Caco-2 (cell line): Measurements from ENCODE around the gene NGLY1. TPM values are rescaled to one million over a fixed set of nuclear protein-coding genes. Genes with fewer than 3 reads are reported as not detected.

Source experiments
- BruUV-seq: library from RNA; stranded (reverse); fragments of 400-500 nt; replicated peaks from 2 replicates; lab custom pipeline; 2021; lab: Mats Ljungman, UMichigan
- CTCF ChIA-PET: fragments of 300-600 bp; sonication (Branson Sonifier 250); formaldehyde crosslinking; loops from one replicate; lab custom pipeline; 2022; ENCODE audit warnings: antibody characterized with exemption; lab: Charles Lee
- POLR2A ChIA-PET: fragments of 300-600 bp; sonication (Branson Sonifier 250); formaldehyde crosslinking; loops from one replicate; lab custom pipeline; 2022; ENCODE audit warnings: antibody characterized with exemption; lab: Charles Lee
- DNase-seq, 2 experiments: peaks; one replicate each; pipeline versions ENCODE4 v3.0.0 to v3.0.0-alpha.2; 2020 to 2022
- H3K27me3 ChIP-seq: replicated peaks from 2 replicates; pipeline ENCODE4 v1.6.0; 2011; ENCODE audit warnings: low read length; ENCODE audit not compliant: control insufficient read depth, insufficient read depth
- H3K36me3 ChIP-seq: 2 replicates; pipeline ENCODE4 v1.5.1; 2011; ENCODE audit warnings: low read length; ENCODE audit not compliant: control insufficient read depth, insufficient read depth
- H3K4me1 ChIP-seq: fragments of 250-450 bp; sonication (Bioruptor Pico); 2 replicates; pipeline ENCODE4 v1.5.1; 2020; ENCODE audit warnings: mild to moderate bottlenecking
- H3K4me3 ChIP-seq: 2 replicates; pipeline ENCODE4 v1.5.1; 2011; ENCODE audit warnings: low read depth, mild to moderate bottlenecking, control low read depth, low read length
- H3K9me3 ChIP-seq: fragments of 250-450 bp; sonication (Bioruptor Pico); 2 replicates; pipeline ENCODE4 v1.5.1; 2020; ENCODE audit warnings: mild to moderate bottlenecking, moderate library complexity
- H3K27ac Mint-ChIP-seq: one replicate; pipeline ENCODE4 v1.8.0; 2022; ENCODE audit warnings: mixed read lengths; ENCODE audit not compliant: unreplicated experiment
- H3K27me3 Mint-ChIP-seq: one replicate; pipeline ENCODE4 v1.8.0; 2022; ENCODE audit warnings: mixed read lengths; ENCODE audit not compliant: insufficient read depth, unreplicated experiment
- H3K36me3 Mint-ChIP-seq: one replicate; pipeline ENCODE4 v1.8.0; 2022; ENCODE audit warnings: mild to moderate bottlenecking, mixed read lengths; ENCODE audit not compliant: insufficient read depth, unreplicated experiment
- H3K4me1 Mint-ChIP-seq: one replicate; pipeline ENCODE4 v1.8.0; 2022; ENCODE audit warnings: low read depth, mixed read lengths; ENCODE audit not compliant: unreplicated experiment
- H3K4me3 Mint-ChIP-seq: one replicate; pipeline ENCODE4 v1.8.0; 2022; ENCODE audit warnings: mild to moderate bottlenecking, moderate library complexity, mixed read lengths; ENCODE audit not compliant: unreplicated experiment
- H3K9me3 Mint-ChIP-seq: one replicate; pipeline ENCODE4 v1.8.0; 2022; ENCODE audit warnings: mixed read lengths; ENCODE audit not compliant: unreplicated experiment
- CTCF ChIP-seq, 2 experiments: fragments of 200-600 bp in 1 of 2; IDR thresholded peaks; 1 replicate in 1 of 2; 2 replicates in 1 of 2; pipeline versions ENCODE4 v1.5.1 to v1.8.0; 2011 to 2022; ENCODE audit warnings: antibody characterized with exemption in 1 of 2, control low read depth in 1 of 2, inconsistent platforms in 1 of 2, low read depth in 1 of 2, low read length in 1 of 2, mild to moderate bottlenecking in 1 of 2, moderate library complexity in 1 of 2; ENCODE audit not compliant: insufficient read depth in 1 of 2, severe bottlenecking in 1 of 2, unreplicated experiment in 1 of 2
- intact Hi-C: fragments of 100-400 bp; cut with micrococcal nuclease; formaldehyde crosslinking; loops from one replicate; pipeline ENCODE4 v1.10.0; 2022; ENCODE audit not compliant: unreplicated experiment
- total RNA-seq: library from RNA; stranded (reverse); gene quantifications from 2 replicates; pipeline ENCODE4 v1.2.3, GENCODE V29; 2022

The NGLY1 gene
- total RNA-seq, 1 experiment from 2014 or later = 27.1 TPM

GRCh38 chr3:25692341-25692740 lies 90.9 kb downstream of the NGLY1 start:
- Histone ChIP-seq H3K4me1 (no peaks in the 10 kb centered on the region), H3K4me3 (no peak overlapping the region), H3K36me3 (no peaks in the 10 kb centered on the region), H3K27me3 (no peaks in the 10 kb centered on the region; the same call in 1 of the 2 replicates), H3K9me3 (no peaks in the 10 kb centered on the region)
- no peak for DNase-seq
- no TSS peak for BruUV-seq
- Mint-ChIP-seq H3K27ac (no peak overlapping the region), H3K9me3 (no peaks in the 10 kb centered on the region), H3K4me1 (no peaks in the 10 kb centered on the region), H3K36me3 (no peaks in the 10 kb centered on the region), H3K27me3 (peaks cover 20% of the 10 kb centered on the region), H3K4me3 (no peak overlapping the region)
- intact Hi-C loops = no loop called here
- TF ChIP-seq CTCF (IDR thresholded peaks at IDR 0.05; ENCODE audit: insufficient read depth in 1 of 2, low read depth in 1 of 2, low read length in 1 of 2, severe bottlenecking in 1 of 2, unreplicated experiment in 1 of 2) = no peak
- ChIA-PET CTCF (no interaction called here), POLR2A (no interaction called here)

GRCh38 chr3:25690768-25691533 lies 92.3 kb downstream of the NGLY1 start:
- no peak for TF ChIP-seq CTCF (IDR thresholded peaks at IDR 0.05; ENCODE audit: insufficient read depth in 1 of 2, low read depth in 1 of 2, low read length in 1 of 2, severe bottlenecking in 1 of 2, unreplicated experiment in 1 of 2)
- H3K36me3 Mint-ChIP-seq = no peaks in the 10 kb centered on the region
- H3K4me3 Mint-ChIP-seq = no peak overlapping the region
- Histone ChIP-seq H3K4me1 (no peaks in the 10 kb centered on the region), H3K27me3 (no peaks in the 10 kb centered on the region; the same call in 1 of the 2 replicates), H3K4me3 (no peak overlapping the region), H3K36me3 (no peaks in the 10 kb centered on the region), H3K9me3 (no peaks in the 10 kb centered on the region)
- no peak for DNase-seq
- no peak overlapping the region for H3K27ac Mint-ChIP-seq
- ChIA-PET POLR2A (no interaction called here), CTCF (no interaction called here)
- no peaks in the 10 kb centered on the region for H3K9me3 Mint-ChIP-seq
- BruUV-seq = no TSS peak
- H3K27me3 Mint-ChIP-seq = peaks cover 20% of the 10 kb centered on the region
- H3K4me1 Mint-ChIP-seq = no peaks in the 10 kb centered on the region
- intact Hi-C loops = no loop called here

GRCh38 chr3:25689226-25689625 lies 94.0 kb downstream of the NGLY1 start:
- H3K9me3 ChIP-seq = no peaks in the 10 kb centered on the region
- no peaks in the 10 kb centered on the region for H3K36me3 Mint-ChIP-seq
- no peak overlapping the region for H3K4me3 Mint-ChIP-seq
- DNase-seq = no peak
- intact Hi-C loops = no loop called here
- H3K9me3 Mint-ChIP-seq = no peaks in the 10 kb centered on the region
- BruUV-seq = no TSS peak
- peaks cover 17% of the 10 kb centered on the region for H3K27me3 Mint-ChIP-seq
- no peaks in the 10 kb centered on the region for H3K36me3 ChIP-seq
- H3K4me3 ChIP-seq = no peak overlapping the region
- H3K27ac Mint-ChIP-seq = no peak overlapping the region
- ChIA-PET CTCF (no interaction called here), POLR2A (no interaction called here)
- H3K4me1 Mint-ChIP-seq = no peaks in the 10 kb centered on the region
- no peak for TF ChIP-seq CTCF (IDR thresholded peaks at IDR 0.05; ENCODE audit: insufficient read depth in 1 of 2, low read depth in 1 of 2, low read length in 1 of 2, severe bottlenecking in 1 of 2, unreplicated experiment in 1 of 2)
- no peaks in the 10 kb centered on the region; the same call in 1 of the 2 replicates for H3K27me3 ChIP-seq
- H3K4me1 ChIP-seq = no peaks in the 10 kb centered on the region
